Neutrophil (primary cell): Measurements from ENCODE around the gene ADCY2.

Experiments
- H3K27ac ChIP-seq: fragments of 200-600 bp; sonication (generic); 2 replicates; pipeline ENCODE4 v1.5.1; 2016; ENCODE audit warnings: mild to moderate bottlenecking, moderate library complexity
- H3K27me3 ChIP-seq: fragments of 200-600 bp; sonication (generic); 2 replicates; pipeline ENCODE4 v1.6.0; 2016; ENCODE audit warnings: mild to moderate bottlenecking
- H3K36me3 ChIP-seq: fragments of 200-600 bp; sonication (generic); 2 replicates; pipeline ENCODE4 v1.5.1; 2017
- H3K4me1 ChIP-seq, 2 experiments: fragments of 200-600 bp in 1 of 2; sonication (generic) in 1 of 2; 1 replicate in 1 of 2; 2 replicates in 1 of 2; pipeline versions ENCODE4 v1.5.1 to v1.6.1; 2013 to 2016; ENCODE audit warnings: low read depth in 1 of 2, low read length in 1 of 2, mild to moderate bottlenecking in 1 of 2, moderate library complexity in 1 of 2; ENCODE audit not compliant: control insufficient read depth in 1 of 2, insufficient read depth in 1 of 2
- H3K4me3 ChIP-seq, 2 experiments: fragments of 200-600 bp in 1 of 2; sonication (generic) in 1 of 2; 1 replicate in 1 of 2; 2 replicates in 1 of 2; pipeline ENCODE4 v1.5.1; 2013 to 2016; ENCODE audit warnings: low read depth in 1 of 2, low read length in 1 of 2, mild to moderate bottlenecking in 1 of 2, moderate library complexity in 1 of 2
- H3K9me3 ChIP-seq: fragments of 200-600 bp; sonication (generic); 2 replicates; pipeline ENCODE4 v1.5.1; 2016
- CTCF ChIP-seq: fragments of 200-600 bp; sonication (generic); IDR thresholded peaks from 2 replicates; pipeline ENCODE4 v1.5.1; 2016; ENCODE audit warnings: antibody characterized with exemption

The ADCY2 gene

GRCh38 chr5:7849681-7850394 is 453.9 kb downstream of the ADCY2 start:
- H3K36me3 ChIP-seq: no peaks in the 10 kb centered on the region
- H3K4me3 ChIP-seq: peak overlapping the region in 1 of 2 experiments; percentile 48
- H3K4me1 ChIP-seq: peaks cover 0 to 15% of the 10 kb centered on the region in 2 experiments
- H3K27ac ChIP-seq: no peak overlapping the region
- TF ChIP-seq CTCF: no peak
- H3K9me3 ChIP-seq: no peaks in the 10 kb centered on the region
- peaks cover 86% of the 10 kb centered on the region for H3K27me3 ChIP-seq

GRCh38 chr5:7850395-7851239 is 454.7 kb downstream of the ADCY2 start, which contains the start of gene CFAP90:
Gene CFAP90 (minus strand): TSS chr5:7851133. CDS start chr5:7851021, 112 bp downstream.
- Histone ChIP-seq H3K4me1 (peaks cover 0 to 15% of the 10 kb centered on the region in 2 experiments), H3K27me3 (peaks cover 84% of the 10 kb centered on the region), H3K27ac (no peak within 1 kb of the TSS), H3K4me3 (peak within 1 kb of the TSS; percentile 20 to 48), H3K36me3 (no peaks in the 10 kb centered on the region), H3K9me3 (no peaks in the 10 kb centered on the region)
- TF ChIP-seq CTCF: no peak

GRCh38 chr5:7851240-7851592 is 455.3 kb downstream of the ADCY2 start:
- peak overlapping the region; percentile 20 to 48 for H3K4me3 ChIP-seq
- peaks cover 0 to 15% of the 10 kb centered on the region in 2 experiments for H3K4me1 ChIP-seq
- H3K27ac ChIP-seq: no peak overlapping the region
- no peaks in the 10 kb centered on the region for H3K36me3 ChIP-seq
- TF ChIP-seq CTCF: no peak
- no peaks in the 10 kb centered on the region for H3K9me3 ChIP-seq
- H3K27me3 ChIP-seq: peaks cover 78% of the 10 kb centered on the region

GRCh38 chr5:7851617-7852289 is 455.8 kb downstream of the ADCY2 start:
- Histone ChIP-seq H3K4me3 (no peak overlapping the region), H3K27me3 (peaks cover 73% of the 10 kb centered on the region), H3K9me3 (no peaks in the 10 kb centered on the region)

More at GRCh38 chr5:7851617-7852289, 455.8 kb downstream of the ADCY2 start:
- Histone ChIP-seq H3K27ac (no peak overlapping the region), H3K4me1 (peaks cover 0 to 15% of the 10 kb centered on the region in 2 experiments), H3K36me3 (no peaks in the 10 kb centered on the region)
- no peak for TF ChIP-seq CTCF
